ENCODE data around the gene CMTM2.
"Not testable (repeated sequence)": the region's sequence is repeated elsewhere in the genome, so short reads cannot be mapped to it uniquely, and the experiment has no call there.

Gene CMTM2

DNA sequence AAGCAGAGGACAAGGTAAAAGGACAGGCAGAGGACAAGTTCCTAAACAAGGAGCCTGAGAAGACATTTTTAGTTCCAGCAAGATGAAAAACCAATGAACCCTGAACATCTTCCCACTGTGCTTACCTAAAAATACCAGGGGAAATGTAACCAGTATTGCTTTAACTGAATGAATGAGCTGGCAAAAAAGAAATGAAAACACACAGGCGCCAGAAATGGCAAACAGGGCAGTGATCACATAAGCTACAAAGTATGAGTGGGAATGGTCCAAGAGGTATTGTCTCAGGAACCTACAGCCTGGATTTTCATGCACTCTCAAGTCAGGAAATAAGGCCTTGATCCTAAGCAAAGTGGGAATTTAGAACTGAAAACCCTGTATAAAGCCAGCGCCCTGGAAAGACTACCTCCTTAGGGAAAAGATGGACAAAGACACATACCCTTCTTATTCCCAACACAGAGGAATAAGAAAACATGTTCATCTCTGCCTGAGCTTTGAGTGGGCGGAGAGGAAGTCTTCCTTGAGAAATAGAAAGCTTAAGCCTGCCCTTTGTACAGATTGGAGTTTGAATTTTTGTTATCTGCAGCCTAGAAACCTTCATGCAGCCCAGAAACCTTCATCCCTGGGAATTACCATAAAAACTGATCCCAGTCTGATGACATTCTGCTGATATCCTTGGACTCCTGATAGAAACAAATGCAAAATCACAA is 2.1 kb downstream of the CMTM2 start:
- DNase-seq (ENCODE audit: low spot score): no peak

DNA sequence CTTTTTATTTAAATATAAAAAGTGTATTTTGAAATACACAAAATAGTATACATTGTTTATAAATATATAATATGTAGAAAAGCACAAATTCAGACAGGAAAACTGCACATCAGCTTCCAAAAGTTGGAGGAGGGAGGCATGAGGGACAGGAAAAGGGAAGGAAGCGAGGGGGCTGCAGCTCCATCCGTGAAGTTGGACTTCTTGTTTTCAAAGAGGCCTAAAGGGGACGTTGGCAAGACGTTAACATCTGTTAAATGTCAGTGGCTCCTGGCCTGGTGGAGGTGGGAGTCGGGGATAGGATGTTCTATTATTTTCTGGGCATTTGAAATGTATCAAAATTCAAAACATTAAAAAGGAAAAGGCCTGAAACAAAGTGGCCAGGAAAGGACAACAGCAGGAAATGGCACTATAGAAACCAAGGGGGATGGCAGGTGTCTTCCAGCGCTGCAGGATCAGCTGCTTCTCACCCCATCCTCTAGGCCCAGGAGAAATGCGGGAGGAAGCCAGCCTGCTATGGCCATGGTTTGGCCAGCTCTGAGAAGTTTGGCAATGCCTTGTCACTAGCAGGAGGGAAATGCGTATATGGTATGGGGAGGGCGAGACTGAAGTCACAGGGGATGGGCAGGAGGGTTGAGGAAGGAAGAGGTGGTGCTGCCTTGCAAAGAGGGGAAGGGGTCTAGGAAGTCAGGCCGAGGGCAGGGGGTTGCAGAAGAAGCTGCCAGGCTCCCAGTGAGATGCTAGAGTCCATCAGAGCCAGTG is 6.4 kb downstream of the CMTM2 start:
- no peak for DNase-seq (ENCODE audit: low spot score)

DNA sequence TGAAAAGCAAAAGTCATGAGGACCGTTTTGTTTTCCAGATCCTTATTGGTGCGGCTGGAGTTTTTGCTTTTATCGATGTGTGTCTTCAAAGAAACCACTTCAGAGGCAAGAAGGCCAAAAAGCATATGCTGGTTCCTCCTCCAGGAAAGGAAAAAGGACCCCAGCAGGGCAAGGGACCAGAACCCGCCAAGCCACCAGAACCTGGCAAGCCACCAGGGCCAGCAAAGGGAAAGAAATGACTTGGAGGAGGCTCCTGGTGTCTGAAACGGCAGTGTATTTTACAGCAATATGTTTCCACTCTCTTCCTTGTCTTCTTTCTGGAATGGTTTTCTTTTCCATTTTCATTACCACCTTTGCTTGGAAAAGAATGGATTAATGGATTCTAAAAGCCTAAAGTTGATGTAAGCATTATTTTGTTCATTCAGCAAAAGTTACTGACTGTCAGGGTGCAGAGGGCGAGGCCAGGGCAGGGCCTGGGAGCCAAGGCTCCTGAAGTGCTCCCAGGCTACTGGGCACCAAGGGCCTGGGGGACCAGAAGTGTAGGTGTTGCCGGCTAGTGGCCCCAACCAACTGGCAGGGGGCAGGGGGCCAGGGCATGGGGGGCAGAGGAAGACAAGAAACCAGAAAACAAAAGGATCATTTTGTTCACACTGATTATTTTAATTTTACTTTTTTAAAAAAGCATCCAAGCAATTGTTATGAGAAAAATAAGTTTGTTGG is 8.8 kb downstream of the CMTM2 start:
- no peak for DNase-seq (ENCODE audit: low spot score)

DNA sequence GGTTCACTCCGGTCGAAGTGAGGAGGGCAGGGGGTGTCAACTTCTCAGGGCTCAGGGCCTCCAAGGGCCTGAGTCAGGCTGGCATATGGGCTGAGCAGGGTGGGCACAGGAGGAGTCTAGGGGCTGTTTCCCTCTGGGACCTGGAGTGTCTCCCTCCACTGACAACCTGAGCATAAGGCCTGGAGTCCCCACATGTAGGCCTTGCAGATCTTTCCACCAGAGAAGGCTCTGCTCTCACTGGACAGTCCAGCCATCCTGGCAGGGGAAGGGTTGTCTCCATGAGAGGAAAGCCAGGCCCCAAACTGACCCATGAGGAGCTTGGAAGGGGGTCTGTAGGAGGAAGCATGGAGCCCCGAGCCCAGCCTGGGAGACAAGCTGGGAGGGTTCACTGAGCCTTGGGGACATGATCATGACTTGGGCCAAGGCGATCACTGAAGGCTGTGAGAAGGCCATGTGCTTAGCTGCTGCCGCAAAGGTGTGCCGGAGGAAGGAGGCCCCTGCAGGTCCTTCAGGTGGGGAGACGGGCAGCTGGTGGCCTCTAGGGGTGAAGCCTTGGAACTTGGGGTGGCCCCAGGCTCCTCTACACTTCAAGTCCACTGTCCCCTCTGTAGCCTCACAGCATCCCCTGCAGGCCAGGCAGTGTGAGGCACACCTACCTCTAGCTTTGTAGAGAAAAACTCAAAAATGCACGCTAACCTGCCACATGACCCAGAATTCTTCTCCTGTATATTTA is 9.9 kb downstream of the CMTM2 start:
- DNase-seq (ENCODE audit: low spot score): no peak

DNA sequence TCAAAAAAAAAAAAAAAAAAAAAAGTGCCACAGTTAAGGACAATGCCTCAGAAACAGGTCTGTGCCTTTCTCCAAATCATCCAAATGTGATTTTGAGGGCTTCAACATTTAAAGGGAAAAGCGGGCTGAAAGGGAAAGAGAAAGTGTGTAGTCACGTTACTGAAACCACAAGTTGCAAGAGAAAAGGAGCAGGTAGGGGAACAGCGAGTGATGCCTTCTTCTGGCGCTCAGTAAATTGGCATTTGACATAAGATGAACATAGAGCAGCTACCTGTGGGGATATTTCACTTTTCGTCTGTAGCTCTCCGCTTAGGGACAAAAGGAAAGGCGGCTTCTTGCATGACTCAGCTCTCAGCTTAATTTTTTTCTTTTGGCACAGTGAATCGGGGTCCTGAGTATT is 11.1 kb downstream of the CMTM2 start:
- DNase-seq (ENCODE audit: low spot score): no peak

DNA sequence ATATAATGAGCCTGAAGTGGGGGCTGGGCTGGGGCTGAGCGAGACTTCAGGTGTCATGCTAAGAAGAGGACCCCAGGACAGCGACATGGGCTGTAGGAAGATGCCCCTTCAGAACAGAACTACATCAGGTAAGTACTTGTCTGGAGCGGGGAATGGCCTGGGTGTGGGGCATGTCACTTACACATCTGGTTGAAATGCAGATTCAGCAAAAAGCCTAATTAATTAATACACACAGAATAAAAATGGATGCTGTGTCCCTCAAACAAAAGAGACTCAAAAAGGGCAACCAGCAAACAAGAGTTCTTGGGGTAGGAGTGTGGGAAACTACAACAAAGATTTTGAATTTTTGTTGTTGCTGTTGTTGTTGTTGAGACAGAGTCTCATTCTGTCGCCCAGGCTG is 11.8 kb downstream of the CMTM2 start:
- DNase-seq (ENCODE audit: low spot score): no peak

DNA sequence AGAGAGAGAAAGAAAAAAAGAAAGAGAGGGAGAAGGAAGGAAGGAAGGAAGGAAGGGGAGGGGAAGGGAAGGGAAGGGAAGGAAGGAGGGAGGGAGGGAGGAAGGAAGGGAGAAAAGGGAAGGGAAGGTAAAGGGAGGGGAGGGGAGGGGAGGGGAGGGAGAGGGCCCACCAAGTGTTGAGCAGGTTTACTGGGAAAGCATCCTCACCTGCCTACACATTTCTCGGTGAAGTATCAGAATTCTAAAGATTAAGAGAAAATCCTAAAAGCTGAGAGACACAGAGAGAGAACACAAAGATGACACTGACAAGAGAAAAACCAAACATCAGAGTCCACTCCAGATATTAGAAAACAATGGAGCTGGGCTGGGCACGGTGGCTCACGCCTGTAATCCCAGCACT is 13.0 kb downstream of the CMTM2 start:
- no peak for DNase-seq (ENCODE audit: low spot score)

DNA sequence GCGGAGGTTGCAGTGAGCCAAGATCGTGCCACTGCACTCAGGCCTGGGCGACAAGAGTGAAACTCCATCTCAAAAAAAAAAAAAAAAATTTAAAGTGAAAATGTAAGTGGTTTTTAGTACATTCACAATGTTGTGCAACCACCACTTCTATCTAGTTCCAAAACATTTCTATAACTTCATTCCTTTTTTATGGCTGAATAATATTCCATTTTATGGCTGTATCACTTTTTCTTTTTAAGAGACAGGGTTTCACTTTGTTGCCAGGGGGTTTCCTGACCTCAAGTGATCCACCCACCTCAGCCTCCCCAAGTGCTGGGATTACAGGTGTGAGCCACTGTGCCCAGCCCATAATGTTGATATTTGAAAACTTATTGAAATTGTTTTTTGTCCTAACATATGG is 13.6 kb downstream of the CMTM2 start:
- DNase-seq (ENCODE audit: low spot score): no peak

DNA sequence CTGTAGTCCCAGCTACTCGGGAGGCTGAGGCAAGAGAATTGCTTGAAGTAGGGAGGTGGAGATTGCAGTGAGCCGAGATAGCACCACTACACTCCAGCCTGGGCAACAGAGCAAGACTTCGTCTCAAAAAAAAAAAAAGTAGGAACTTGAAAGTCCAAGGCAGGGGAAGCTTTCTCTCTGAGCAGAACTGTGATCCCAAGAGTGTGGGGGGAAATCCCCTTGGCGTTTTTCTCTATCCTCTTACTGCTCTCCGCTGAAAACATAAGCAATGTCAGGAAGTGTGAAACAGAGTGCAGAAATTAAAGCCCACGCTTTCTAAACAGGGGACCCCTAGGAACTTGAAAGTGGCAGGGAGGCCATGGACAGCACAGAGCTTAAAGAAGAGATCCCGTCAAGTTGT is 15.5 kb downstream of the CMTM2 start:
- DNase-seq (ENCODE audit: low spot score): no peak

DNA sequence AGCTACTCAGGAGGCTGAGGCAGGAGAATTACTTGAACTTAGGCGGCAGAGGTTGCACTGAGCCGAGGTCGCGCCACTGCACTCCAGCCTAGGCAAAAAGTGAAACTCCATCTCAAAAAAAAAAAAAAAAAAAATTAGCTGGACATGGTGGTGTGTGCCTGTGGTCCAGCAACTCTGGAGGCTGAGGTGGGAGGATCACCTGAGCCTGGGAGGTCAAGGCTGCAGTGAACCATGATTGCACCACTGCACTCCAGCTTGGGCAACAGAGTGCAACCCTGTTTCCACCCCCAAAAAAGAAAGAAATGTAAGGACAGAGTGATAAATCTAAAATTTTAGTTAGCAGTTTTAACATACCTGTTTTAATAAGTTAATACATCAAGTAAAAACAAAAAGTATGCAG is 17.3 kb downstream of the CMTM2 start:
- not testable (repeated sequence) for DNase-seq (ENCODE audit: low spot score)

DNA sequence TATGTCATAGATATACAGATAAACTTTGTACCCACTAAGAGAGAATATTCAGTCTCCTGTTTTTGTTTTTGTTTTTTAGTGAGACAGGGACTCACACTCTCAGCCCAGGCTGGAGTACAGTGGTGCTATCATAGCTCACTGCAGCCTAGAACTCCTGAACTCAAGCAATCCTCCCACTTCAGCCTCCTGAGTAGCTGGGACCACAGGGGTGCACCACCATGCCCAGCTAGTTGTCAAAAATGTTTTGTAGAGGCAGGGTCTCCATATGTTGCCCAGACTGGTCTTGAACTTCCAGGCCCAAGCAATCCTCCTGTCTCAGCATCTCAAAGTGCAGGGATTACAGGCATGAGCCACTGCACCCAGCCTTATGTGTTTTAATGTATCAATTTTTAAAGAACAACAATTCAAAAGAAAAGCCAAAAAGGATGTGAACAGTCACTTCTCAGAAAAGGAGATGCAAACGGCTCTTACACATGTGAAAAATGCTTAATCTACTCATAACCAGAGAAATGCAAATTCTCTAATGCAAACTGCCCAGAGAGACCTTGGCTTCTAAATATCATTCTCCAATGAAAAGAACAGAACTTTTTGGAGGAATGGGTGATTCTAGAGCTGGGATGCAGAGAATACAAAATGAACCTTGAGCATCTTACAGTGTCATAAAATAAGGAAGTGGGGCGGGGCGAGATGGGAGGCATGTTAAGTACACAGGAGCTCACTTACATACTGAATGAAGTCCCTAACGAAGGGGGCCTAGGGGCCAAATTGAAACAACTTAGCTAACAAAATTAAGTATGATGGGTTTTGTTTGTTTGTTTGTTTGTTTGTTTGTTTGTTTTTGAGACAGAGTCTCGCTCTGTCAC is 18.0 kb downstream of the CMTM2 start:
- DNase-seq (ENCODE audit: low spot score): no peak

DNA sequence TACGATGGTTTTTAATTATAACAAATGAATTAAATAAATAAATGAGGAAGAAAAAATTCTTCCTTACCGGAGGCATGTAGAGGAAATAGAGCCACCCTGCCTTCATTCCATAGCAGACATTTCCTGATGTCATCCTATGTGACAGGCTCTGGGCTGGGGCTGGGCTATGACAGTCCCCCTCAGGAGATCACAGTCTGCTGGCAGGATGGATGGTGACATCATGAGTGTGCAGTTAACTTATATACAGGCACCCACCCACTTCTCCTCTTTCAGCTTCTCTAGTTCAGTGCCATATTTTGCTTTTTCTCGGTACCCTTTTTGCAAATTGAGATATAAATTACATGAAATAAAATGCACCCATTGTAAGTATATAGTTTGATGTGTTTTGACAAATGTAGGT is 18.8 kb downstream of the CMTM2 start:
- no peak for DNase-seq (ENCODE audit: low spot score)

DNA sequence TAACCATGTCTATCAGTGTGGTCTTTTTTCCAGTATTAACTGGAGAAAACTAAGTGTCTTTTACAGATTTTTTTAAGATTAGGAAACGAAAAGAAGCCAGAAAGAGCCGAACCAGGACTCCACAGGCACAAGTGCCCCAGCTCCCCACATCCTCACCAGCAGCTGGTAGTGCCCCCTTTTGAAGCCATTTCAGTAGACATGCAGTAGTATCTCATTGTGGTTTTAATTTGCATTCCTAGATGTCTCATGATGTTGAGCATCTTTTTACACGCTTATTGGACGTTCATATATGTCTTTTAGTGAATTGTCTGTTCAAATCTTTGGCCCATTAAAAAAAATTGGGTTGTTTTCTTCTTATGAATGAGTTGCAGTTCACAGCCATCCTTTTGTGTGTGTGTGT is 20.5 kb downstream of the CMTM2 start:
- DNase-seq (ENCODE audit: low spot score): no peak

DNA sequence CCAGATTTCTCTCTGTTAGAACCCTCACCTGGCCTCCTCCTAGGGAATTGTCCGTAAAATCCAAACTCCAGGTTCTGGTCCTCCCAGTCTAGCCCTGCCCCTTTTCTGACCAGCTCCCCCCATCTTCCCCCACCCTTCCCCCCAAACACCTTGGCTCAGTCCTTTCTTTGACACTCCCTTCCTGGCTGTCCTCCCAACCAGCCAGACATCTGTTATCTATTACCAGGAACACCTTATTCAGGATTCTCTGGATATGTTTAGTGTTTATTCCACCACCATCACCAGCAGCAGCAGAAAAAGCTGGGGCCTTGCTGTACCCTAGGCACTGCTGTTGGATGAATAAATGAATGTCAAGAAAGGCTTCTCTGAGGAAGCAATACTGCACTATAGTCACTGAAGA is 21.2 kb downstream of the CMTM2 start:
- no peak for DNase-seq (ENCODE audit: low spot score)

DNA sequence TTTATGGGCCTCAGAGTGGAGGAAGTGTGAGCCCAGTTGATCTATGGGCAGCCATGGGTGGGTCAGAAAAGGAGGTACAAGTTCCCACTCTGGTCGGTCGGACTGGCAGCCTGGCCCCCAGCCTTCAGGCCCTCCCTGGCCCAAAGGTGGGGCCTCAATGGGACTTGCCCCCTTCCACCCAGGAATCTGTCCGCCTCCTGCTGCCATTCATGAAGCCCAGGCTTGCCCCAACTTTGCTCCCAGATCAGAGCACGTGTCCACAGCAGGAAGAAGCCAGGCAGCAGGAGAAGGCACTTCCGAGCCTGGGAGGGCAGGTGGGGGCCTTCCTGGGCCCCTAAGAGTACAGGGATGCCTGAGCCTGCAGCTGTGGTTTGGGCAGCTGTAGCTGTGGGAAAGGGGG is 22.2 kb downstream of the CMTM2 start:
- no peak for DNase-seq (ENCODE audit: low spot score)

DNA sequence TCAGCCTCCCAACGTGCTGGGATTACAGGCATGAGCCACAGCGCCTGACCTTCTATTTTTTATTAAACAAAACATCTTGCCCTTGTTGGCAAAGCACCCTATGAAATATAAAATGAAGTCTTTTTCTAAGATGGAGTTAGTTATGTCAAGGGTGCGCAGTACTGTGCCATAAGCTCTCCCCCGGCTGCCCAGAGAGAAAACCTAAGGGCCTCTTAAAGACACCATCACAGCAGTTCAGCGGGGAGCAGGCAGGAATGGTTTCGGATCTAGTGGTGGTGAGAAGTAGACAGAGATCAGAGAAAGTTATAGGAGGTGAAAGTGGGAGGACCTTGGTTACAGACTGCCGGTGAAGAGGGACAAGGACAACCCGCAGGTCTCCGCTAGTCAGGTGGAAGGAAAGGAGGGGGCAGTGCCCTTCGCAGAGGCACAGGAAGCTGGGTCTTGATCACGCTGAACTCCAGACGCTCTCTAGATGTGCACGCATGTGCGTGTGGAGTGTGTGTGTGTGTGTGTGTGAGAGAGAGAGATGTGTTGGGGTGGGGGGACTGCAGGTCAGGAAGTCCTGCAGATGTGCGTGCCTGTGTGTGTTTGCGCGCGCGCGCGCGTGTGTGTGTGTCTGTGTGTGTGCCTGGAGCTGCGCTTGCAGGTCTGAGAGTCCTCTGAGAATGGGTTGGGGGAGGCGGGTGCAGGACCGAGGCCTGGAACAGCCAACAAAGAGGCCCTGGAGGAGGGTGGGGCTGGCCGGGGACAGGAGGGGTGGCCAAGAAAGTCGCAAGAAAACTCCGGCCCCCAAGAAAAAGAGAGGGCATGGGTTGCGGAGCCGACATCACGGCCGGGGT is 24.5 kb downstream of the CMTM2 start:
- peak; percentile 54 for DNase-seq (ENCODE audit: low spot score)

DNA sequence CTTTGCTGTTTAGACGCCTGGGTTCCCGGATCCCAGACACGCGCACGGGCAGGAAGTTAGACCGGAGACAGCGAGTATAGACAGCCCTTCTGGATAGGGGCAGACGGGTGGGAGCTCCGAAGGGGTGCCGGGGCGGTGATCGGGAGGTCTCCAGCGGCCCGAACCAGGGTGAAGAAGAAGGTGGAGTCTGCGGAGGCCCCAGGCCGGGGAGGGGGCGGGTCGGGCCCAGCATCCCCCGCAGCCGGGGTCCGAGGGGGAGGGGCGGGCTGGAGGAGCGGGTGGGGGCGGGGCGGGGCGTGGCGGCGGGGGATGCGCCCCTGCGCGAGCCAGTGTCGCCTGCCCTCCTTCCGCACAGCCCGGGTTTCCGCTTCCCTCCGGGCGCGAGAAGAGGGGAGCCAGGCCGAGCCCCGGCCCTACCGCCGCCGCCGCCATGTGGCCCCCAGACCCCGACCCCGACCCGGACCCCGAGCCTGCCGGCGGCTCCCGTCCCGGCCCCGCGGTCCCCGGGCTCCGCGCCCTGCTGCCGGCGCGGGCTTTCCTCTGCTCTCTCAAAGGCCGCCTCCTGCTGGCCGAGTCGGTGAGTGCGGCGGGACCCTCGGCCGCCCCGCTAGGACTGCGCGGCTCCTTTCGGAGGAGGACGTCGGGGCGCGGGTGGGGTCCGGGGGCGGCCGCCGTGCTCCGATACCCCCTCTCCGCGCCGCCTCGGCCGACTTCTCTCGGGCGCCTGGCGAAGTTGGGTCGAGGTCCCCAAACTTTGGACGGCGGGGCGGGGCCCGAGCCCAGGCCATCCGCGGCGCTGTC is 25.3 kb downstream of the CMTM2 start, which contains the start of gene CMTM3:
Gene CMTM3, plus strand, starts transcription at position 329 of the 801 bp plus-strand sequence. Its CDS starts 102 bp downstream, at position 431.
- DNase-seq (ENCODE audit: low spot score): peak; percentile 67

DNA sequence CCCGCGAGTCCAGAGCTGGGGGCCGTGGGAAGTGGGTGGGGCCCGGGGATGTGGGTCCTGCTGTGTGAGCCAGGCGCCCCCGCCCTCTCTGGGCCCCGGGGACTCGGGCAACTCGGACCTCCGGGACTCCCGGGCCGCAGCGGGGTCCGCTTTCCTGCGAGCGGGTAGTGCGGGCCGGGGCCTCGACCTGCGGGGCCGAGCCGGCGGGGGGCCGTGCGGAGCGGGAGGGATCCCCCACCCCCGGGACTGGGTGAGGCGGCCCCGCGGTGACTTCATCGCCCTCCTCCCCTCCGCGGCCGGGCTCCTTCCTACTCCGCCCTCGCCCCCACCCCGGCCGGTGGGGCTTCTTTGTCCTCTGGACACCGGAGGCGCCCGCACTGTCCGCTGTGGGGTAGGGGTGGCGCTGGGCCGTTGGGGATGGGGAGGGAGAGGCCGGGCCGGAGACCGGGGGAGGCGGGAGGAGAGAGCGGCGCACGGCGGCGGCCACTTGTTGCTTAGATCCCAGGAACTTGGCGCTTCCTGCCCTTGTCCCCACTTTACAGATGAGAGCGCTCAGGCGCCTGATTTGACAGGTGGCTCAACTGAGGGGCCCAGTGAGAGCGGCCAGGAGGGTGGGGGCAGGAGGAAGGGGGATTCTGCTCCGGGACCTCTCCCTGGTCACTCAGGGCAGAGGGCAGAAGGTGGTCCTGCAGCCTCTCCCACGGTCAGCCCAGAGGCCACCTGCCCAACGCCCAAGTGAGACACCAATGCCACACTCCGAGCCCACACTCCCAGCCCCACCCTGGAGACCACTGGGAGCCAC is 26.1 kb downstream of the CMTM2 start:
- DNase-seq (ENCODE audit: low spot score): peak; percentile 62
